IPS-NIHi11 (cell line): ENCODE data around the gene ATG14.
"Not testable (repeated sequence)": the region's sequence is repeated elsewhere in the genome, so short reads cannot be mapped to it uniquely, and the experiment has no call there.

ENCODE experiments used
- DNase-seq: peaks from one replicate; pipeline ENCODE4 v3.0.0; 2012; ENCODE audit warnings: mixed read lengths, low spot score

ATG14 gene

GRCh38 chr14:55350461-55350860 lies 61.2 kb downstream of the ATG14 start:
- no peak for DNase-seq

- DNase-seq, result no peak
Observed at GRCh38 chr14:55349565-55349964, 62.1 kb downstream of the ATG14 start.

- no peak for DNase-seq
Observed at GRCh38 chr14:55348766-55349453, 62.7 kb downstream of the ATG14 start.

- DNase-seq, result no peak
Observed at GRCh38 chr14:55347748-55348147, 63.9 kb downstream of the ATG14 start.

GRCh38 chr14:55347040-55347439 lies 64.6 kb downstream of the ATG14 start:
- no peak for DNase-seq

GRCh38 chr14:55344582-55345163 lies 67.0 kb downstream of the ATG14 start:
- DNase-seq, result not testable (repeated sequence)

- no peak for DNase-seq
Observed at GRCh38 chr14:55341781-55342180, 69.8 kb downstream of the ATG14 start.

GRCh38 chr14:55340482-55340881 lies 71.1 kb downstream of the ATG14 start:
- no peak for DNase-seq

GRCh38 chr14:55339770-55340169 lies 71.9 kb downstream of the ATG14 start:
- DNase-seq, result no peak

GRCh38 chr14:55336691-55337090 lies 74.9 kb downstream of the ATG14 start:
- DNase-seq, result no peak

- no peak for DNase-seq
Observed at GRCh38 chr14:55336162-55336561, 75.5 kb downstream of the ATG14 start.

- DNase-seq, result no peak
Observed at GRCh38 chr14:55333711-55334485, 77.7 kb downstream of the ATG14 start.

- DNase-seq, result no peak
Observed at GRCh38 chr14:55332654-55333570, 78.7 kb downstream of the ATG14 start.

- no peak for DNase-seq
Observed at GRCh38 chr14:55329999-55330710, 81.5 kb downstream of the ATG14 start.

GRCh38 chr14:55328317-55328716 lies 83.3 kb downstream of the ATG14 start:
- no peak for DNase-seq

- DNase-seq, result no peak
Observed at GRCh38 chr14:55327179-55327578, 84.5 kb downstream of the ATG14 start.

GRCh38 chr14:55324812-55325211 lies 86.8 kb downstream of the ATG14 start:
- no peak for DNase-seq

- no peak for DNase-seq
Observed at GRCh38 chr14:55323910-55324309, 87.7 kb downstream of the ATG14 start.

GRCh38 chr14:55318694-55319093 lies 92.9 kb downstream of the ATG14 start:
- no peak for DNase-seq

- DNase-seq, result no peak
Observed at GRCh38 chr14:55317542-55318306, 93.9 kb downstream of the ATG14 start.

GRCh38 chr14:55316564-55316963 lies 95.1 kb downstream of the ATG14 start:
- no peak for DNase-seq
